Stimulated activated CD4-positive, alpha-beta T cell treated with anti-CD3 and anti-CD28 coated beads, Interleukin-1b, Interleukin-23, amount 100 ng/mL, for 24 hours (primary cell): ENCODE results near the gene FN3K.
"Not testable (repeated sequence)": the region's sequence is repeated elsewhere in the genome, so short reads cannot be mapped to it uniquely, and the experiment has no call there.

Experiments used
- DNase-seq, 4 experiments: peaks; one replicate each; pipeline ENCODE4 v3.0.0-alpha.2; 2020; ENCODE audit warnings: low read depth in 4 of 4, low spot score in 1 of 4

Gene FN3K

DNA sequence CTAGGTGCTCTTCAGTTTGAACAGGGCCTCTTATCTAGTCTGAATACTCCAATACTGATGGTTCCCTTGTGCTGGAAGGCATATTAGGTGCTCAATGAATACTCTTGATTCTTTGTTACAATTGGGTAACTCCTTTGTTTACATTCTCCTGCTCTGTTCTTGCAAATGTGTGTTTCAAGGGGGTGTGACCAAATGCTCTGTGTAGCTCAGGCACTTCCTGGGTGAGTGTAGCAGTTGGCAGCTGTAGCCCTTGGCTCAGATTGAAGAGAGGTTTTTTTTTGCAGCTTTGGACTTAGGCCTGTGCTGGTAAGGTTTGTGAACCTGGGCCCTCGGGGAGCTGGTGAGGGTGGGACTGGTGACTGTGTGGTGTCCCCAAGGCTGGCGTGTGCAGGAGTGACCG lies 36.6 kb downstream of the FN3K start:
- no peak for DNase-seq

GRCh38 chr17:82774456-82774855 lies 39.0 kb downstream of the FN3K start:
- not testable (repeated sequence) for DNase-seq

DNA sequence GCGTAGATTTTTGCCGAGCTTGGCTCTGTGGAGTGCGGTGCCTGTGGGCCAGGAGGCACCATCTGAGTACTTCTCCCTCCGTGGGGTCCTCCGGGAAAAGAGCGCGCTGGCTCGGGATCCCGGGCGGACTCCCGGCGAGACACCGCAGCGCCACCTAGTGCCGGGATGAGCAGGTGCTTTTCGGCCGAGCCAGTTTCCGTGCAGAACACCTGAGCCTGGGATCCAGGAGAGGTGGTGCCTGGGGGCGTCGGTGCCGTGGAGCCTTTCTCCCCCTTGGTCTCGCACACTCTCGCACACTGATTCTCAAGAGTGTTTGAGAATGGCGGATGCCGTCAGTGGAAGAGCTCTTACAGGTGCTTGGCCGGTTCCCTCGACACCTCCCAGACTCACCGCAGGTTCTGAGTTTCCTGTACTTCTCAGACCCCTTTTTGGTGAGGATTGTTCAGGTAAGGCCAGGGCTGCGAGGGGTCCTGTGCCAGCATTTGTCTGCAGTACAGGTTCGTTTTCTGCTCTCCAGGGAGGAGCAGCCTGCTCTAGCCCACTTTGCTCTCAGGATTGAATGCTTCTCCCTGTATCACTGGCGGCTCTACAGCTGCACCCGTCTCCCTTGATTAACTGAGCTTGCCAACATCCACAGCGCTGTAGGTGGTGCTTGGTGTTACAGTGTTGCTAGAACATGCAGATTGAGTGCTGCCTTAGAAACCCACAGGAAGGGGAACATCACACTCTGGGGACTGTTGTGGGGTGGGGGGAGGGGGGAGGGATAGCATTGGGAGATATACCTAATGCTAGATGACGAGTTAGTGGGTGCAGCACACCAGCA lies 39.8 kb downstream of the FN3K start:
- peak in 1 of 4 experiments; percentile 21 for DNase-seq

- no peak for DNase-seq
Measured at GRCh38 chr17:82776454-82776853, 41.0 kb downstream of the FN3K start.

DNA sequence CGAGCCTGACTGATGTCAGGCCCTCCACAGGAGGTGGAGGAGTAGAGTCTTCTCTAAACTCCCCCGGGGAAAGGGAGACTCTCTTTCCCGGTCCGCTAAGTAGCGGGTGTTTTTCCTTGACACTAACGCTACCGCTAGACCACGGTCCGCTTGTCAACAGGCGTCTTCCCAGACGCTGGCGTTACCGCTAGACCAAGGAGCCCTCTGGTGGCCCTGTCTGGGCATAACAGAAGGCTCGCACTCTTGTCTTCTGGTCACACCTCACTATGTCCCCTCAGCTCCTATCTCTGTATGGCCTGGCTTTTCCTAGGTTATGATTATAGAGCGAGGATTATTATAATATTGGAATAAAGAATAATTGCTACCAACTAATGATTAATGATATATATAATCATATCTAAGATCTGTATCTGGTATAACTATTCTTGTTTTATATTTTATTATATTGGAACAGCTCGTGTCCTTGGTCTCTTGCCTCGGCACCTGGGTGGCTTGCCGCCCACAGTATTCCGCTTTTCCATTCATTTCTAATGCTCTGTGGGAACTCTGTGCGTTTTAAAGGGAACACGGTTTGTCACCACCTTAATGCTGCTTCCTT lies 42.5 kb downstream of the FN3K start:
- DNase-seq = not testable (repeated sequence)

DNA sequence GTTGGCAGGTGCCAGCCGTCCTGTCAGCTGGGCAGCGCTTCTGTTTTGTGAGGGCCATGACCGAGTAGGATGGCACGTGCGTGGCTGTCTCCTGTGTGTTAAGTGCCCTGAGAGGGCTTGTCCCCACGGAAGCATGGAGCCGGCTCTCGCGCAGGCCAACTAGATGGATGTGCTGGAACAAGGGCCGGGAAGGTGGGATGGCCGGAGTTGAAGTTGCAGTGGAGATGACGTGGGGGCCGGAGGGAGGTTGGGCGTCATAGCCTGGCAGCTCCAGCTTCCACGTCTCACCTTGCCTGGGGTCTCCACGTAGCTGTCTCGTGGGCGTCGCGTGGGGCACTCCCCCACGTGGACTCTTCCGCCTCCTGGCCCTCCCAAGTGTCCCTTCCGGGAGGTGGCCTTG lies 44.1 kb downstream of the FN3K start:
- DNase-seq = no peak

DNA sequence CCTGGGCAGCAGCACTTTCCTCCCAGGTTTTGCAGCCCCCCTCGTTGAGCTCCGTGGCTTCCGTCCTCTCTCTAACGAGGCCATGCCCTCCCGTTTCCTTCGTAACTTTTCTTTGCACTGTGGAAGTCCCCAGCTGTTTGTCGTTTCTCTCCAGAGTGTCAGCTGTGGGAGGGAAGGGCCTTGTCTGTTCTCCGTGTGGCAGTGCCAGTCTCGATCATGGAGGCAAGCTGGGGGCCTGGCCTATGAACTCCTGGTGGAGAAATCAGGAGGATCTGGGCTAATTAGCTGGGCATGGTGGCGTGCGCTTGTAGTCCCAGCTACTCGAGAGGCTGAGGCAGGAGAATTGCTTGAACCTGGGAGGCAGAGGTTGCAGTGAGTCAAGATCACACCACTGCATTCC lies 44.8 kb downstream of the FN3K start:
- DNase-seq = no peak

DNA sequence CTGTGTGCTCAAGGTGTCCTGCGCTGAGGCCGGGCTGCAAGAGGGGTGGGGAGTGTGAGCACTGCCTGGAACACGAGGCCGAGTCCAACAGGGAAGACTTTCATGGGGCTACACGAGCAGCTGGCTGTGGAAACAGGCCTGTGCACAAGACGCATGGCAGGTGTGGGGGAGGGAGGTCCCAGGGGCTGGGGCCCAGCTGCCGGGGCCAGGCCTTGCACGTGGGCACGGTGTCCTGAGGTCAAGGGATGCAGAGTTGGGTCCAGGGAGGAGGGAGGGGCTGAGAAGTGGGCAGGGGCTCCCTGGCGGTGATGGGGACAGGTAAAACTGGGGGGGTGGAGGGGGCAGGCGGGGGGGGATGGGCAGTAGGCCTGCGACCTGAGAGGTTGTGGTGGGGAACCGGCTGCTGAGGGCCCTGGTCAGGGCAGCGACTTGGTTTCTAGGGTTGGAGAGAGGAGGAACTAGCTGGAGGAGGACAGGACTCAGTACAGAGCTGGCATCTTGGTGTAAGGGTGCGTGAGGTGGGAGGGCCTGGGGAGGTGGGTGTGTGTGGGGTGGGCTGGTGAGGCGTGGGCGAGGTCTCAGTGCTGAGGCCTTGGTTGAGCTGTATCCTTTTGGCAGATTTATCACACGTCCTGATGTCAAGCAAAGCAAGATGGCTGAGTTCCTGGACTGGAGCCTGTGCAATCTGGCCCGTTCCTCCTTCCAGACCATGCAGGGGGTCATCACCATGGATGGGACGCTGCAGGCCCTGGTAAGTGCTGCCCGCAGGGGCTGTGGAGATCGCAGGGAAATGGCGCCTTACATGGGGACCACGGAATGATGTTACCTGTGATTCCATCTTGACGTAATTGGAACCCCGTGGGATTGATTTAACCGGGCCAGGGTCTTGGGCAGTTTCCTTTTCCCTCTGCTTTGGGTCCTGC lies 45.8 kb downstream of the FN3K start:
- no peak for DNase-seq

DNA sequence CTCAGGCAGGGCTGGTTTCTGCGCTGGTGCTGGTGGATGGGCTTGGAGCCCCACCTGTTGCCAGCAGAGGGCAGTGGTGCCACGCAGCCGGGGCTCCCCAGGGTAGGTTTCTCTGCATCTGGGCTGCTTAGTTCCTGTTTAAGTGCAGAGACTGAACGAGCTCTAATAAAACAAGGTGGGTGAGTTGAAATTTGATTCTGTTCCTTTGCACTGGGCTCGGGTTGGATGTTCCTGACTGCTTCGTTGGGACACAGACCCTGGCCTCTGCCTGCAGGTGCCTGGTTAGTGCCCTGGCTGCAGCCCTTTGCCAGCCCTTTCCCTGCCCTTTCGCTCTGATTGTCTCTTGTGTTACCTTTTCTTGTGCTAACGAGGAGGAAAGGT lies 46.5 kb downstream of the FN3K start:
- peak; percentile 62 to 76 (median 68) for DNase-seq

DNA sequence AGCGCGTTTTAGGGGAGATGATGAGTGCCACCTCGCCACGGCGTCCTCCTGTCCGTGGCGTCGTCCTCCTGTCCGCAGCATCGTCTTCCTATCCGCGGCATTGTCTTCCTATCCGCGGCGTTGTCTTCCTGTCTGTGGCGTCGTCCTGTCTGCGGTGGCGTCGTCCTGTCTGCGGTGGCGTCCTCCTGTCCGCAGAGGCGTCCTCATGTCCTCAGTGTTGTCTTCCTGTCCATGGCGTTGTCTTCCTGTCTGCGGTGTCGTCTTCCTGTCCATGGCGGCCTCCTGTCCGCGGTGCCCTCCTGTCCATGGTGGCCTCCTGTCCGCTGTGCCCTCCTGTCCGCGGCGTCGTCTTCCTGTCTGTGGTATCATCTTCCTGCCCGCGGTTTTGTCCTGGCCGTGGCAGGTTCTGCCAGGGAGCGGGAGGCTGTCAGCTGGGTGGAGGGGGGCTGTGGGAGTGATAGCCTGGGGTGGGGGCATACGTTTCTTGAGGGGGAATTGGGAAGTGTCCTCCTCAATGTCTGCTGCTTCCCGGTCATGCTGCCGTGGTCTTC lies 47.3 kb downstream of the FN3K start:
- DNase-seq = no peak

DNA sequence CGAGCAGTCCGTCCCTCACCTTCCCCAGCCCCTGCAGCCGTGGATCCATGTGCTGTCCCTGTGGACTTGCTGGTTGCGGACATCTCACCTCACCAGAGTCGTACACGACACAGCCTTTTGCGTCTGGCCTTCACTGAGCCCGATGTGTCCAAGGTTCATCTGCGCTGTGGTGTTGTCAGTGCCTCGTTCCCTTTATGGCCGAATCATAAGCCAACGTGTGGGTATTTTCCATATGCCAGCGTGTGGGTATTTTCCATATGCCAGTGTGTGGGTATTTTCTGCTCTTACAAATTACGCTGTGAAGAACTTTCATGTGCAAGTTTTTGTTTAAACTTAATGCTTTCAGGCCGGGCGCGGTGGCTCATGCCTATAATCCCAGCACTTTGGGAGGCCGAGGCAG lies 48.1 kb downstream of the FN3K start:
- no peak for DNase-seq

DNA sequence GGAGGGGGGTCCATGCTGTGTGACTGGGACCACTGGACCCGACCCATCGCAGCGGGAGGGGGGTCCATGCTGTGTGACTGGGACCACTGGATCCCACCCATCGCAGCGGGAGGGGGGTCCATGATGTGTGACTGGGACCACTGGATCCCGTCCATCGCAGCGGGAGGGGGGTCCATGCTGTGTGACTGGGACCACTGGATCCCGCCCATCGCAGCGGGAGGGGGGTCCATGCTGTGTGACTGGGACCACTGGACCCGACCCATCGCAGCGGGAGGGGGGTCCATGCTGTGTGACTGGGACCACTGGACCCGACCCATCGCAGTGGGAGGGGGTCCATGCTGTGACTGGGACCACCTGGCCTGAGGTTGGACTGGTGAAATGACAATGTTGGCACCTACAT lies 50.2 kb downstream of the FN3K start:
- DNase-seq = not testable (repeated sequence)

GRCh38 chr17:82786427-82786826 lies 51.0 kb downstream of the FN3K start:
- no peak for DNase-seq

DNA sequence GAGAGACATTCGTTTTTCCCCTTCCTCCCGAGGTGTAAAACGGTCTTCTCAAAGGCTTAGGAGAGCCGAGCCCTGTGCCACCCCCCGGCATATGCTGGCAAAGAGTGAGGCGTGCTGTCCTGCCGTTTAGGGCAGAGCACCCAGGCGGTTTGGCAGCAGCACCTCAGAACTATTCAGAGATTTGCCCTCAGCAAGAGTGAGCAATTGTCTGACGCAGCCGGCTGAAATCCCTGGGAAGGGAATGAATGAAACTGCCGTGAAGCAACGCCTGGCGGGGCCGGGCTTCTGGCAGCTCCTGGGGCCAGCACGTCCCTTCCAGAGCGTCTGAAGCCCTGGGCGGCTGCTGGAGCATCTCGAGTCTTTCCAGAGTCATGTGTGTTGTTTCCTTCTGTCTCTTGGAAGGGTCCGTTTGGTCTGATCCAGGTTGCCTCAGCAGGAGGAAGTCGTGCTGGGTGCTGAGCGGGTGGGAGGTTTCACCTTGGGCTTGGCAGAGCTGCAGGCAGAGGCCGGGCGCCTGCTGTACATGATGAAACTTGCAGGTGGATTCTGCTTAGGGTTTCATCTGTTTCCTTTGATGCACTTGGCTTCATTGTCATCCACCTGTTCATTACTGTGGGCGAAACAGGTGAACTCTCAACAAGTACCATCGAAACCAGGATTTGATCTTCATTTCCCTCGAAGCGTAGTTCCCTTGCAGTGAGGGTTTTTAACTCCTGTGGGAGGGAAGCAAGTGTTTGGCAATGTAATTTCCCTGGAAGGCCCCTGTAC lies 51.9 kb downstream of the FN3K start:
- no peak for DNase-seq

GRCh38 chr17:82788206-82789001 lies 53.0 kb downstream of the FN3K start:
- DNase-seq = no peak

GRCh38 chr17:82789051-82789592 lies 53.7 kb downstream of the FN3K start:
- DNase-seq = no peak

- DNase-seq = no peak
Measured at GRCh38 chr17:82789806-82790205, 54.4 kb downstream of the FN3K start.

GRCh38 chr17:82790391-82790790 lies 55.0 kb downstream of the FN3K start:
- no peak for DNase-seq

DNA sequence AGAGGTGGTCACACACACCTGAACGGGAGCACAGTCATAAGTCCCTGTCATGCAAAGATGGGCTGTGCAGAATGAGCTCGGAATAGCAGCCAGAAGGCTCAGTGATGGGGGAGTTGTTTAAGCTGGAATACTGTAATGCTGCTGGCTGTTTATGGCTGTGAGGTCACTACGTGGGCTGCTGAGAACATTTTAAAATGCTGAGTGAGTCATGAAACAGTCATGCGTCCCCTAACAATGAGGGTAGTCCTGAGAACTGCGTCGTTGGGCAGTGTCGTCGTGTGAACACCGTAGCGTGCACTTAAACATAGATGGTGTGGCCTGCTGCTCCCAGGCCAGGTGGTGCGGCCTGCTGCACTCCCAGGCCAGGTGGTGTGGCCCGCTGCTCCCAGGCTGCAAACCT lies 56.1 kb downstream of the FN3K start:
- DNase-seq = no peak
